SJCRH30 (cell line): ENCODE results near the gene SLC25A38. TPM values are rescaled to one million over a fixed set of nuclear protein-coding genes. Genes with fewer than 3 reads are reported as not detected.

Experiments
- DNase-seq, 2 experiments: peaks; one replicate each; pipeline ENCODE4 v3.0.0-alpha.2; 2015 to 2020
- H3K27ac ChIP-seq: fragments of 250-450 bp; sonication (Bioruptor Pico); 2 replicates; pipeline ENCODE4 v1.5.1; 2020; ENCODE audit warnings: mild to moderate bottlenecking, moderate library complexity
- H3K27me3 ChIP-seq: fragments of 250-450 bp; sonication (Bioruptor Pico); 2 replicates; pipeline ENCODE4 v1.5.1; 2020; ENCODE audit warnings: mild to moderate bottlenecking, moderate library complexity
- H3K36me3 ChIP-seq: fragments of 250-450 bp; sonication (Bioruptor Pico); 2 replicates; pipeline ENCODE4 v1.5.1; 2020; ENCODE audit warnings: mild to moderate bottlenecking, moderate library complexity
- H3K4me1 ChIP-seq: fragments of 250-450 bp; sonication (Bioruptor Pico); 2 replicates; pipeline ENCODE4 v1.5.1; 2020; ENCODE audit warnings: mild to moderate bottlenecking, moderate library complexity
- H3K4me3 ChIP-seq: fragments of 250-450 bp; sonication (Bioruptor Pico); 2 replicates; pipeline ENCODE4 v1.5.1; 2020; ENCODE audit warnings: mild to moderate bottlenecking, moderate library complexity
- H3K9me3 ChIP-seq: fragments of 250-450 bp; sonication (Bioruptor Pico); replicated peaks from 2 replicates; pipeline ENCODE4 v1.5.1; 2020; ENCODE audit warnings: mild to moderate bottlenecking, moderate library complexity
- total RNA-seq: library from RNA; depleted of rRNA; stranded (reverse); fragments of >200 nt; shearing (Covaris generic); gene quantifications from 2 replicates; pipeline ENCODE4 v1.2.3, GENCODE V29; 2014; rRNA removed

The SLC25A38 gene
- total RNA-seq, 1 experiment from 2014 or later = 31.4 TPM

GRCh38 chr3:39427506-39427905 is 44.3 kb downstream of the SLC25A38 start:
- H3K27me3 ChIP-seq = no peaks in the 10 kb centered on the region
- no peaks in the 10 kb centered on the region for H3K9me3 ChIP-seq
- no peak overlapping the region for H3K4me3 ChIP-seq
- no peaks in the 10 kb centered on the region for H3K36me3 ChIP-seq
- DNase-seq = no peak
- H3K27ac ChIP-seq = no peak overlapping the region
- H3K4me1 ChIP-seq = no peaks in the 10 kb centered on the region

GRCh38 chr3:39428745-39429201 is 45.6 kb downstream of the SLC25A38 start:
- H3K27ac ChIP-seq = no peak overlapping the region
- no peaks in the 10 kb centered on the region for H3K36me3 ChIP-seq
- no peaks in the 10 kb centered on the region for H3K27me3 ChIP-seq
- DNase-seq = no peak
- H3K9me3 ChIP-seq = no peaks in the 10 kb centered on the region
- no peak overlapping the region for H3K4me3 ChIP-seq
- no peaks in the 10 kb centered on the region for H3K4me1 ChIP-seq

DNA sequence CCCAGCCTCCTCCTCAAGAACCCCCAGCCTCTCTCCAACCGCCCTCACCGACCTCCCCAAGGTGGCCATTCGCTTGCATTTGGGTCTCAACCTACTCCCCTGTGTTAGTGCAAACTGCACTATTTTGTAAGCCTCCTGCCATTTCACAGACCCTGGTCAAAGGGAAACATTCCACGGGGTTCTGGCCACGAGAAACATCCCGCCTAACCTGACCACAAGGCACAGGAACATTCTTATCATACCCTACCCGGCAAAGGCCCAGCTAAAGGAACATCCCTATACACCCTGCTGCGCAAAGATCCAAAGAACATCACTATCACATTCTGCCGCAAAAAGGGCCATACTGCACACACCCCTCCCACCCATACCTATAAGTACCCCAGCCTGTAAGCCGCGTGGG is 46.3 kb downstream of the SLC25A38 start:
- Histone ChIP-seq H3K9me3 (no peaks in the 10 kb centered on the region), H3K4me1 (no peaks in the 10 kb centered on the region), H3K27ac (no peak overlapping the region), H3K27me3 (no peaks in the 10 kb centered on the region), H3K4me3 (no peak overlapping the region), H3K36me3 (no peaks in the 10 kb centered on the region)
- no peak for DNase-seq

DNA sequence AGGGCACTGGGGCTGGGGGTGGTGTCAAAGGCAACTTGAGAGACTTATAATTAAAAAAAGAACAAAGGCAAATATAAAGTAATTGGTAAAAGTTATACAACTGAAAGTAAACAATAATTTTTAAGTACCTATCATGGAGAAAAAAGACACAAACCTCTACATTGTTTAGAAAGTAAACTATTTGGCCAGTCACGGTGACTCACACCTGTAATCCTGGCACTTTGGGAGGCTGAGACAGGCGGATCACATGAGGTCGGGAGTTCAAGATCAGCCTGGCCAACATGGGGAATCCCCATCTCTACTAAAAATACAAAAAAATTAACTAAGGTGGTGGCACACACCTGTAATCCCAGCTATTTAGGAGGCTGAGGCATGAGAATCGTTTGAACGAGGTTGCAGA is 49.2 kb downstream of the SLC25A38 start:
- no peaks in the 10 kb centered on the region for H3K27me3 ChIP-seq
- DNase-seq = no peak
- no peak overlapping the region for H3K27ac ChIP-seq
- no peaks in the 10 kb centered on the region for H3K4me1 ChIP-seq
- H3K36me3 ChIP-seq = no peaks in the 10 kb centered on the region
- H3K4me3 ChIP-seq = no peak overlapping the region
- H3K9me3 ChIP-seq = no peaks in the 10 kb centered on the region

DNA sequence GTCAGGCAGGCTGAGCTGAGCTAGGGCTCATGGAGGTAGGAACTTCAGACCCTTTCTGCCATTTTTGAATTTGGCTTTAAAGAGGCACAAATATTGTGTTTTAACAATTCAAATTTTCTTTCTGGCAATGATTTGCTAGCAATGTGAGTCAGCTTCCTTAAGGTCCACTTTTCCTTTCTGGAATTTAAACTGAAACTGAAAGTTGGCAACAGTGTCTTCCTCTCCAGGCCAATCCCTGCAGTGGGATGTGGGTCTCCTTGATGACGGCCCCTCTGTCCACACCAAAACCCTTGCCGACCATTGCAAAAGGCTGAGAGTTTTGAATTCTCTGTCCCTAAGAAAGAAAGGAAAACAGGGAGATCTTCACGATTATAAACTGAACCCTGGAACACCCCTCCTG is 50.5 kb downstream of the SLC25A38 start:
- no peaks in the 10 kb centered on the region for H3K27me3 ChIP-seq
- H3K4me1 ChIP-seq = no peaks in the 10 kb centered on the region
- no peaks in the 10 kb centered on the region for H3K36me3 ChIP-seq
- no peak for DNase-seq
- no peaks in the 10 kb centered on the region for H3K9me3 ChIP-seq
- no peak overlapping the region for H3K4me3 ChIP-seq
- H3K27ac ChIP-seq = no peak overlapping the region

DNA sequence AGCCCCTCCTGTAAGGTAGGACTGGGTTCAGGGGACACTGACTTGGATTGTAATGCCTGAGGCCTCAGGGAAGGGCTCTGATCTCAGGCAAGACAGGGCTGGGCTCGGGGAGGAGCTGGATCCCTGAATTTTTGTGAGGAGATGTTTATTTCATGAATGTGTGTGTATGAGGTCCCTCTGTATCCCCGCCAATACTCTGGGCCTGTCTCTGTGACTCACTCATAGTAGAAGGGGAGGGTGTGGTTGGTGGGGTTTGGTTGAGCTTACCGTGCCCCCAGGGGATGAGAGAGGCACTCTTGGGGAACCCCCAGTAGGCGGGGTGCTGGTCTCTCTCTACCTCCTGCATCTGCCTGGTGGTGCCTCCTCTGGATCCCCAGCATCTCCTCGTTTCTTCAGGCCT is 51.4 kb downstream of the SLC25A38 start:
- H3K36me3 ChIP-seq = no peaks in the 10 kb centered on the region
- no peak overlapping the region for H3K27ac ChIP-seq
- H3K4me3 ChIP-seq = no peak overlapping the region
- H3K27me3 ChIP-seq = no peaks in the 10 kb centered on the region
- no peak for DNase-seq
- no peaks in the 10 kb centered on the region for H3K4me1 ChIP-seq
- no peaks in the 10 kb centered on the region for H3K9me3 ChIP-seq

GRCh38 chr3:39435006-39435748 is 52.0 kb downstream of the SLC25A38 start:
- Histone ChIP-seq H3K27me3 (no peaks in the 10 kb centered on the region), H3K27ac (no peak overlapping the region), H3K36me3 (no peaks in the 10 kb centered on the region), H3K4me3 (no peak overlapping the region), H3K9me3 (no peaks in the 10 kb centered on the region), H3K4me1 (no peaks in the 10 kb centered on the region)
- no peak for DNase-seq

GRCh38 chr3:39438880-39439279 is 55.7 kb downstream of the SLC25A38 start:
- DNase-seq = no peak
- H3K9me3 ChIP-seq = no peaks in the 10 kb centered on the region
- H3K27ac ChIP-seq = no peak overlapping the region
- H3K36me3 ChIP-seq = no peaks in the 10 kb centered on the region
- H3K4me1 ChIP-seq = no peaks in the 10 kb centered on the region
- H3K4me3 ChIP-seq = no peak overlapping the region
- no peaks in the 10 kb centered on the region for H3K27me3 ChIP-seq

DNA sequence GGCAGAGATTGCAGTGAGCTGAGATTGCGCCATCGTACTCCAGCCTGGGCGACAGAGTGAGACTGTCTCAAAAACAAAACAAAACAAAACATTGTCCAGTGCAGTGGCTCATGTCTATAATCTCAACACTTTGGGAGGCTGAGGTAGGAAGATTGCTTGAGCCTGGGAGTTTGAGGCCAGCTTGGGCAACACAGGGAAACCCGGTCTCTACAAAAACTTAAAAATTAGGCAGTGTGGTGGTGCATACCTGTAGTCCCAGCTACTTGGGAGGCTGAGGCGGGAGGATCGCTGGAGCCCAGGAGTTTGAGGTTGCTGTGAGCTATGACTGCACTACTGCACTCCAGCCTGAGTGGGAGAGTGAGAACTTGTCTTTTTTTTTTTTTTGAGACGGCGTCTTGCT is 57.1 kb downstream of the SLC25A38 start:
- Histone ChIP-seq H3K36me3 (no peaks in the 10 kb centered on the region), H3K27me3 (no peaks in the 10 kb centered on the region)
- DNase-seq = no peak

GRCh38 chr3:39443530-39443929 is 60.4 kb downstream of the SLC25A38 start:
- no peaks in the 10 kb centered on the region for H3K27me3 ChIP-seq
- no peaks in the 10 kb centered on the region for H3K36me3 ChIP-seq
- H3K27ac ChIP-seq = no peak overlapping the region
- no peak for DNase-seq
- H3K4me3 ChIP-seq = no peak overlapping the region
- H3K9me3 ChIP-seq = no peaks in the 10 kb centered on the region
- H3K4me1 ChIP-seq = no peaks in the 10 kb centered on the region

More for the DNA sequence above, 57.1 kb downstream of the SLC25A38 start:
- no peak overlapping the region for H3K27ac ChIP-seq
- H3K4me1 ChIP-seq = no peaks in the 10 kb centered on the region
- H3K4me3 ChIP-seq = no peak overlapping the region
- H3K9me3 ChIP-seq = no peaks in the 10 kb centered on the region

- Histone ChIP-seq H3K4me3 (no peak overlapping the region), H3K9me3 (no peaks in the 10 kb centered on the region), H3K27ac (no peak overlapping the region), H3K4me1 (no peaks in the 10 kb centered on the region), H3K27me3 (no peaks in the 10 kb centered on the region), H3K36me3 (no peaks in the 10 kb centered on the region)
- no peak for DNase-seq
These were observed 62.8 kb downstream of the SLC25A38 start for GRCh38 chr3:39445927-39446326.

DNA sequence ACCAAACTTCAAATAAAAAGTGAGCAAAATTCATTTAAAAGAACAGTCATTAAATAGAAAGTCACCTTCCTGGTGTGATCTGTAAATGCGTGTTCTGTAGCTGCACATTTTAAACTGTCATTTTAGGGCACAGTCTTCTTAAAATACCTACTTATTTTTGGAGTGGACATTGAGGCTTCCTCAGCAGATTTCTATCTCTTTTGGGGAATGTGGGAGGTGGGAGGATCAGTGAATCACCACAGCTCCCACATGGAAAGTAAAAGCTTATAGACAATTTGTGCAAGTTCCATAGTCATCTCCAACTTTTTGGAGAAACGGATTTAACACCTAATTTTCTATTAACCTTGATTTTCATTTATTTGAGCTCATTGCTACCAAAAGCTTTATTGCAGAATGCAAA is 63.3 kb downstream of the SLC25A38 start:
- no peaks in the 10 kb centered on the region for H3K36me3 ChIP-seq
- DNase-seq = no peak
- H3K9me3 ChIP-seq = no peaks in the 10 kb centered on the region
- H3K27me3 ChIP-seq = no peaks in the 10 kb centered on the region
- no peaks in the 10 kb centered on the region for H3K4me1 ChIP-seq
- no peak overlapping the region for H3K27ac ChIP-seq
- H3K4me3 ChIP-seq = no peak overlapping the region

Other genes starting within 250 kb of the SLC25A38 start
- gene CSRNP1, start 229.8 kb upstream of the SLC25A38 start, total RNA-seq = 4.4 TPM in 2 replicates
- gene XIRP1, start 190.8 kb upstream of the SLC25A38 start, total RNA-seq = 0.61 and 0.91 TPM in 2 replicates
- not detected in 2 replicates for gene CX3CR1, start 103.3 kb upstream of the SLC25A38 start, total RNA-seq
- gene CCR8, start 53.7 kb upstream of the SLC25A38 start, total RNA-seq = not detected in 2 replicates
- 1,936 and 2,046 TPM in 2 replicates for gene RPSA, start 23.4 kb downstream of the SLC25A38 start, total RNA-seq
- gene MOBP, start 84.3 kb downstream of the SLC25A38 start, total RNA-seq = 0.04 TPM in 1 of 2 replicates, not detected in the other